ENCODE results near the gene INPP5A.

DNA sequence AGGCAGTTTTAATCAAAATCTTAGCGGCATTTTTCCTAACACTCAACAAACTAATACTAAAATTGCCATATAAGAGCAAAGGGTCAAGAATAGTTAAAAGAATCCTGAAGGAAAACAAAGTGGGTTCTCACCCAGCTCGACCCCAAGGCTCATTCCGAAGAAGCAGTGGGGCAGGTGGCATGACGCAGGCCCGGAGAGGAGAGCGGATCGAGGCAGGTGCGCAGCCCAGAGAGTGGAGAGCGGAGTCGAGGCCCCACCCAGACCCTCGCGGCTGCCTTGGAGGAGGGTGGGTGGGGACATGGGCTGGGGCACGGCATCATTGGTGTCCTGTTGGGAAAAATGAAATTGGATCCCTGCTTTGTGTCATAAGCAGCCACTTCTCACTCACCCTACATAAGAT lies 109.8 kb downstream of the INPP5A start:
- no peak for TF ChIP-seq MLX (CRISPR knock-in tag; conservative IDR thresholded peaks at IDR 0.05)
- TF ChIP-seq, protein P1, sequence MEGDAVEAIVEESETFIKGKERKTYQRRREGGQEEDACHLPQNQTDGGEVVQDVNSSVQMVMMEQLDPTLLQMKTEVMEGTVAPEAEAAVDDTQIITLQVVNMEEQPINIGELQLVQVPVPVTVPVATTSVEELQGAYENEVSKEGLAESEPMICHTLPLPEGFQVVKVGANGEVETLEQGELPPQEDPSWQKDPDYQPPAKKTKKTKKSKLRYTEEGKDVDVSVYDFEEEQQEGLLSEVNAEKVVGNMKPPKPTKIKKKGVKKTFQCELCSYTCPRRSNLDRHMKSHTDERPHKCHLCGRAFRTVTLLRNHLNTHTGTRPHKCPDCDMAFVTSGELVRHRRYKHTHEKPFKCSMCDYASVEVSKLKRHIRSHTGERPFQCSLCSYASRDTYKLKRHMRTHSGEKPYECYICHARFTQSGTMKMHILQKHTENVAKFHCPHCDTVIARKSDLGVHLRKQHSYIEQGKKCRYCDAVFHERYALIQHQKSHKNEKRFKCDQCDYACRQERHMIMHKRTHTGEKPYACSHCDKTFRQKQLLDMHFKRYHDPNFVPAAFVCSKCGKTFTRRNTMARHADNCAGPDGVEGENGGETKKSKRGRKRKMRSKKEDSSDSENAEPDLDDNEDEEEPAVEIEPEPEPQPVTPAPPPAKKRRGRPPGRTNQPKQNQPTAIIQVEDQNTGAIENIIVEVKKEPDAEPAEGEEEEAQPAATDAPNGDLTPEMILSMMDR (IDR thresholded peaks at IDR 0.05 in 2 of 3, conservative IDR thresholded peaks at IDR 0.05 in 1 of 3; ENCODE audit: insufficient read depth in 2 of 3, low read depth in 1 of 3, low read length in 3 of 3) = no peak
- no peak for TF ChIP-seq ZNF277 (CRISPR knock-in tag; IDR thresholded peaks at IDR 0.05; ENCODE audit: borderline replicate concordance)
- TF ChIP-seq, protein P2, sequence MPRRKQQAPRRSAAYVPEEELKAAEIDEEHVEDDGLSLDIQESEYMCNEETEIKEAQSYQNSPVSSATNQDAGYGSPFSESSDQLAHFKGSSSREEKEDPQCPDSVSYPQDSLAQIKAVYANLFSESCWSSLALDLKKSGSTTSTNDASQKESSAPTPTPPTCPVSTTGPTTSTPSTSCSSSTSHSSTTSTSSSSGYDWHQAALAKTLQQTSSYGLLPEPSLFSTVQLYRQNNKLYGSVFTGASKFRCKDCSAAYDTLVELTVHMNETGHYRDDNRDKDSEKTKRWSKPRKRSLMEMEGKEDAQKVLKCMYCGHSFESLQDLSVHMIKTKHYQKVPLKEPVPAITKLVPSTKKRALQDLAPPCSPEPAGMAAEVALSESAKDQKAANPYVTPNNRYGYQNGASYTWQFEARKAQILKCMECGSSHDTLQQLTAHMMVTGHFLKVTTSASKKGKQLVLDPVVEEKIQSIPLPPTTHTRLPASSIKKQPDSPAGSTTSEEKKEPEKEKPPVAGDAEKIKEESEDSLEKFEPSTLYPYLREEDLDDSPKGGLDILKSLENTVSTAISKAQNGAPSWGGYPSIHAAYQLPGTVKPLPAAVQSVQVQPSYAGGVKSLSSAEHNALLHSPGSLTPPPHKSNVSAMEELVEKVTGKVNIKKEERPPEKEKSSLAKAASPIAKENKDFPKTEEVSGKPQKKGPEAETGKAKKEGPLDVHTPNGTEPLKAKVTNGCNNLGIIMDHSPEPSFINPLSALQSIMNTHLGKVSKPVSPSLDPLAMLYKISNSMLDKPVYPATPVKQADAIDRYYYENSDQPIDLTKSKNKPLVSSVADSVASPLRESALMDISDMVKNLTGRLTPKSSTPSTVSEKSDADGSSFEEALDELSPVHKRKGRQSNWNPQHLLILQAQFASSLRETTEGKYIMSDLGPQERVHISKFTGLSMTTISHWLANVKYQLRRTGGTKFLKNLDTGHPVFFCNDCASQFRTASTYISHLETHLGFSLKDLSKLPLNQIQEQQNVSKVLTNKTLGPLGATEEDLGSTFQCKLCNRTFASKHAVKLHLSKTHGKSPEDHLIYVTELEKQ (CRISPR knock-in tag; IDR thresholded peaks at IDR 0.05) = no peak
- no peak for TF ChIP-seq KAT8 (IDR thresholded peaks at IDR 0.05; ENCODE audit: low read depth)
- no peak for TF ChIP-seq MED1 (CRISPR knock-in tag; IDR thresholded peaks at IDR 0.05; ENCODE audit: borderline replicate concordance)
- no peak for TF ChIP-seq JUNB (CRISPR knock-in tag; conservative IDR thresholded peaks at IDR 0.05)
- TF ChIP-seq HDAC2 (IDR thresholded peaks at IDR 0.05) = no peak
- no peak for TF ChIP-seq RBM25 (IDR thresholded peaks at IDR 0.05; ENCODE audit: low read depth, low read length, severe bottlenecking)
- no peak for TF ChIP-seq ZEB2 (IDR thresholded peaks at IDR 0.05)
- TF ChIP-seq REST (IDR thresholded peaks at IDR 0.05; ENCODE audit: borderline replicate concordance) = no peak
- TF ChIP-seq REST (CRISPR knock-in tag; IDR thresholded peaks at IDR 0.05; ENCODE audit: low read depth) = no peak

Measured in K562 (cell line).